Tibial nerve (tissue), 4 donors: ENCODE results near the gene EEF2. TPM values are rescaled to one million over a fixed set of nuclear protein-coding genes. Genes with fewer than 3 reads are reported as not detected.

Source experiments
- DNase-seq, 2 donors: peaks; one replicate each; pipeline ENCODE4 v3.0.0-alpha.2; 2019; ENCODE audit warnings: low spot score in 2 of 2
- H3K27ac ChIP-seq, 4 donors: fragments of 200-600 bp; sonication (generic) in 3 of 4; one replicate each; pipeline ENCODE4 v1.5.1; 2017 to 2019; ENCODE audit warnings: mild to moderate bottlenecking in 1 of 4
- H3K27me3 ChIP-seq, 2 donors: fragments of 200-600 bp; sonication (generic) in 1 of 2; one replicate each; pipeline versions ENCODE4 v1.5.1 to v1.6.0; 2017 to 2019
- H3K36me3 ChIP-seq, 3 donors: fragments of 200-600 bp; sonication (generic); one replicate each; pipeline ENCODE4 v1.5.1; 2018 to 2019
- H3K4me1 ChIP-seq, 4 donors: fragments of 200-600 bp; sonication (generic) in 3 of 4; one replicate each; pipeline ENCODE4 v1.5.1; 2017 to 2019
- H3K4me3 ChIP-seq, 4 donors: fragments of 200-600 bp; sonication (generic) in 3 of 4; one replicate each; pipeline ENCODE4 v1.5.1; 2017 to 2019; ENCODE audit warnings: mild to moderate bottlenecking in 1 of 4, moderate library complexity in 1 of 4
- H3K9me3 ChIP-seq, 4 donors: fragments of 200-600 bp; sonication (generic) in 3 of 4; one replicate each; pipeline ENCODE4 v1.5.1; 2017 to 2019
- CTCF ChIP-seq, 5 experiments: fragments of 200-600 bp in 3 of 5; fragments of 450-650 bp in 2 of 5; sonication (generic) in 3 of 5; IDR thresholded peaks; one replicate each; pipeline ENCODE4 v1.5.1; 2016 to 2019; ENCODE audit warnings: antibody characterized with exemption in 5 of 5, mild to moderate bottlenecking in 3 of 5, moderate library complexity in 2 of 5
- EP300 ChIP-seq, 2 donors: sonication (generic); formaldehyde crosslinking; IDR thresholded peaks; one replicate each; pipeline ENCODE4 v1.6.1; 2017; ENCODE audit warnings: antibody characterized with exemption in 2 of 2, mild to moderate bottlenecking in 1 of 2
- POLR2A ChIP-seq, 2 donors: fragments of 450-650 bp; IDR thresholded peaks; one replicate each; pipeline ENCODE4 v1.6.1; 2017; ENCODE audit warnings: antibody characterized with exemption in 2 of 2, mild to moderate bottlenecking in 2 of 2, moderate library complexity in 2 of 2
- WGBS, 2 donors: methylation state at CpG; one replicate each; pipeline ENCODE4 v1.1.5; 2018; 5-methylcytosine and 5-hydroxymethylcytosine counted together
- total RNA-seq, 4 donors: library from RNA; depleted of rRNA; stranded (reverse); fragments of >200 nt; gene quantifications; one replicate each; pipeline ENCODE4 v1.1.0, GENCODE V29; 2016

Gene EEF2
- total RNA-seq = 1,000 to 10,000 TPM; 1,233 to 1,650 (median 1,549) TPM

DNA sequence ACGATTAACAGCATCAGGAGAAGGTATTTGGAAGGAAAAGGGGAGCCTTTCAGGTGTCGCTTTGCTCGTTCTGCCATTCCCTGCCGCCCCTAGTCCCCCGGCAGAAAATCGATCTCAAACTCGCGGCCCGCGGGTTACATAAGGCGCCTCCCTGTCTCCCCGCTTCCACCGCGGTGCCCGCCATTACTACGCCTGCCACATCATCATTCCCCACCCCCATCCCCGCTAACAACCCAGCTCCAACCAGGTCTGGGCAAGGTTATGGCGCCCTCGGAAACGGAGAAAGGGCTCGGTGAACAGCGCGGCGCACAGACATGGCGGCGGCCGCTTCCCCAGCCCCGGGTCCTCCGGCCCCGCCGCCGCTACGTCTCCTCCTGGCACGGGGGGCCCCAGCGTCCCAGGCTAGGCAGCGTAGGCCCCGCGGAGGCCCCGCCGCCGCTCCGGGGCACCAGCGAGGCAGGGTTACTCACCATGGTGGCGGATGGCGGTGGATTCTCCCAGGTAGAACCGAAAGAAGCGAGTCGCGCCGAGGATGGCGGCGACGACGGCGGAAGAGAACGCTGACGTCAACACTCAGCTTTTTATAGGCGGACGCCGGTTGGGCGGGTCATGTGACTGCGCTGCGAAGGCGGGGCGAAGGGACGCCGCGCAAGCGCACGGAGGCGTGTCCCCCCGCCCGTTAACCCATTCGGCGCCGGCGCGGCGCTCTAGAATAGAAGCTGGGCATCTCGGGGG, at the start of gene EEF2:
TSS of gene EEF2 (minus strand) at position 556 of the 735 bp plus-strand sequence. CDS start at position 473, 83 bp downstream.
- Histone ChIP-seq H3K9me3 (no peaks in the 10 kb centered on the region), H3K4me3 (peak within 1 kb of the TSS; percentile 61 to 99 (median 84)), H3K27me3 (no peaks in the 10 kb centered on the region), H3K36me3 (peaks cover 17 to 42% (median 38%) of the 10 kb centered on the region in 3 donors), H3K4me1 (peaks cover 3 to 68% (median 29%) of the 10 kb centered on the region in 4 donors), H3K27ac (peak within 1 kb of the TSS; percentile 89 to 96 (median 92))
- WGBS, 2 donors = 0 to 1% methylated on average over 49 to 54 of the region's 80 CpGs
- DNase-seq = peak; percentile 82 to 88
- TF ChIP-seq CTCF (IDR thresholded peaks at IDR 0.05) (peak in 2 of 5 experiments; percentile 59 to 60), EP300 (IDR thresholded peaks at IDR 0.05) (peak; percentile 96 to 100), POLR2A (IDR thresholded peaks at IDR 0.05) (peak; percentile 98 to 100)

GRCh38 chr19:4034048-4035017, 49.1 kb upstream of the EEF2 start:
- DNase-seq = no peak
- H3K27ac ChIP-seq = peak overlapping the region; percentile 56 to 87 (median 72)
- no peak overlapping the region for H3K4me3 ChIP-seq
- WGBS, 2 donors = 41 to 56% methylated on average over 19 to 20 of the region's 34 CpGs
- no peaks in the 10 kb centered on the region for H3K27me3 ChIP-seq
- H3K9me3 ChIP-seq = no peaks in the 10 kb centered on the region
- H3K4me1 ChIP-seq = peaks cover 0 to 68% (median 29%) of the 10 kb centered on the region in 4 donors
- H3K36me3 ChIP-seq = peaks cover 0 to 82% (median 11%) of the 10 kb centered on the region in 3 donors
- TF ChIP-seq EP300 (IDR thresholded peaks at IDR 0.05) (peak in 1 of 2 donors; percentile 54), POLR2A (IDR thresholded peaks at IDR 0.05) (no peak), CTCF (IDR thresholded peaks at IDR 0.05) (no peak)

GRCh38 chr19:4033028-4033956, 48.0 kb upstream of the EEF2 start:
- no peaks in the 10 kb centered on the region for H3K9me3 ChIP-seq
- no peak for DNase-seq
- no peak for TF ChIP-seq EP300 (IDR thresholded peaks at IDR 0.05)
- TF ChIP-seq CTCF (IDR thresholded peaks at IDR 0.05) = no peak
- TF ChIP-seq POLR2A (IDR thresholded peaks at IDR 0.05) = no peak
- H3K4me3 ChIP-seq = no peak overlapping the region
- H3K36me3 ChIP-seq = peaks cover 5 to 86% (median 21%) of the 10 kb centered on the region in 3 donors
- H3K27me3 ChIP-seq = no peaks in the 10 kb centered on the region
- WGBS, 2 donors = 81 to 86% methylated on average over 40 to 63 of the region's 63 CpGs
- H3K27ac ChIP-seq = peak overlapping the region; percentile 34 to 87 (median 72)
- peaks cover 0 to 60% (median 29%) of the 10 kb centered on the region in 4 donors for H3K4me1 ChIP-seq

DNA sequence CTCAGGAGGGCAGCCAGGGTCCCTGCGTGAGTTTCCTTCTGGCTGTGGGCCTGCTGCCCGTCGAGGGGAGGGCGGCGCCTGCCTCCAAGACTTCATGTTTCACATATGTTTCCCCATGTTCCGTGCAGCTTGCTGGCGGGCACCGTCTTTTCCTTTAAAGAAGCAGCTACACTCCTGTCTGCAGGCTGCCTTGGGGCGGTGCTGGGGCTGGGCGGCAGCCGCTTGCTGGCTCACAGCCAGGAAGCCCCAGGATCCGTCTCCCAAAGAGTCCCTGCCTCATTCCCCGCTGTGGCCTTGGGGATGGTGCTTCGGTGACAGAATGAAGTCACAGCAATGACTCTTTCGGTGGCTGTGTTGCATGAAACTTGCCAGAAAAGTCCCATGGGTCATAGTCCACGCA, 47.2 kb upstream of the EEF2 start:
- Histone ChIP-seq H3K9me3 (no peaks in the 10 kb centered on the region), H3K27me3 (no peaks in the 10 kb centered on the region), H3K36me3 (peaks cover 5 to 86% (median 21%) of the 10 kb centered on the region in 3 donors), H3K4me3 (no peak overlapping the region), H3K27ac (peak overlapping the region; percentile 27 to 87 (median 71)), H3K4me1 (peaks cover 0 to 54% (median 29%) of the 10 kb centered on the region in 4 donors)
- no peak for DNase-seq
- TF ChIP-seq CTCF (IDR thresholded peaks at IDR 0.05) = no peak
- TF ChIP-seq POLR2A (IDR thresholded peaks at IDR 0.05) = no peak
- no peak for TF ChIP-seq EP300 (IDR thresholded peaks at IDR 0.05)
- 28 to 40% methylated on average over 11 to 16 of the region's 16 CpGs for WGBS, 2 donors
